Inferior parietal cortex (tissue), 1 donor: ENCODE data around the gene DRC1.
"Not testable (repeated sequence)": the region's sequence is repeated elsewhere in the genome, so short reads cannot be mapped to it uniquely, and the experiment has no call there.

Source experiments
- DNase-seq: peaks from one replicate; pipeline ENCODE4 v3.0.0-alpha.2; 2016; ENCODE audit errors: extremely low spot score

DRC1 gene

DNA sequence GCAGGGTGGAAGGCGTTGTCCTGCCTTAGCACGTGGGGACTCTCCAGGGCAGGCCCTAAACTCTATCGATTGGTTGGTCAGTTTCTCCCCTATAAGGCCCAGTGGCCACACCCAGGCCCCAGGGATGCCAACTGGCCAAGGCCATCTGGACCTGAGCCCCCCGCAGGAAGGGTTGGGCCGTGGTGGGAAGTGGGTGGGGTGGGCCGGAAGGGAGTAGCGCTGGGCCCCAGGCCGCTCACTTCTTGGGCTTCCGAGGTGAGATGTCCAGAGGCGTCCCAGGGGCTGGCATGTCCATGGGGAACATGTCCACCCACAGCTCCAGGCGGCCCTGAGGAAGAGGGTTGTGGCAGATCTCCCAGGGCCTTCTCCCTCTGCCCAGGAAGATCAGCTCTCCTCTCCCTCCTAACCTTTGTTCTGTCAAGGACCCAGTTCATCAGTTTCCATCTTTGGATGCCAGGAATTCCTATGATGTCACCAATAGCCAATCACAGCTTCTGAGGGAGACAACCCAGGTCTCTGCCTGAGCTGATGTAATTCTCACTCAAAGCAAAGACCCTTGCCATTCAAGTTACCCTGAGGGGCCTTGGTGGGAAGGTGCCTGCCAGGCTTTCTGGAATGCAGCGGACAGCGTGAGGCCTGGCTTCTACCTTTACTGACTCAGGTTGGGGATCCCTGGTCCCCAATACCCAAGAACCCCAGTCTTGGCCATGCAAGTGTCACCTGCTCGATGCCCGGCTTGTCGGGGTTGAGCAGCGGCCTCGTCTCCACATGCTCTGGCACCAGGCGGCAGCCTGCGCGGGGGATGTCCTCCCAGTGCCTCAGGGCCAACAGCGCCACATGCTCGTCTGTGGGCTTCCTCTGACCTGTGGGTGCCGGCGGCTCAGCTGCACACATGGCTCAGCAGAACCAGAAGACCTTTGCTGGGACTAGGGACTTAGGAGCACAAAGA is 61.8 kb downstream of the DRC1 start:
- DNase-seq: no peak

DNA sequence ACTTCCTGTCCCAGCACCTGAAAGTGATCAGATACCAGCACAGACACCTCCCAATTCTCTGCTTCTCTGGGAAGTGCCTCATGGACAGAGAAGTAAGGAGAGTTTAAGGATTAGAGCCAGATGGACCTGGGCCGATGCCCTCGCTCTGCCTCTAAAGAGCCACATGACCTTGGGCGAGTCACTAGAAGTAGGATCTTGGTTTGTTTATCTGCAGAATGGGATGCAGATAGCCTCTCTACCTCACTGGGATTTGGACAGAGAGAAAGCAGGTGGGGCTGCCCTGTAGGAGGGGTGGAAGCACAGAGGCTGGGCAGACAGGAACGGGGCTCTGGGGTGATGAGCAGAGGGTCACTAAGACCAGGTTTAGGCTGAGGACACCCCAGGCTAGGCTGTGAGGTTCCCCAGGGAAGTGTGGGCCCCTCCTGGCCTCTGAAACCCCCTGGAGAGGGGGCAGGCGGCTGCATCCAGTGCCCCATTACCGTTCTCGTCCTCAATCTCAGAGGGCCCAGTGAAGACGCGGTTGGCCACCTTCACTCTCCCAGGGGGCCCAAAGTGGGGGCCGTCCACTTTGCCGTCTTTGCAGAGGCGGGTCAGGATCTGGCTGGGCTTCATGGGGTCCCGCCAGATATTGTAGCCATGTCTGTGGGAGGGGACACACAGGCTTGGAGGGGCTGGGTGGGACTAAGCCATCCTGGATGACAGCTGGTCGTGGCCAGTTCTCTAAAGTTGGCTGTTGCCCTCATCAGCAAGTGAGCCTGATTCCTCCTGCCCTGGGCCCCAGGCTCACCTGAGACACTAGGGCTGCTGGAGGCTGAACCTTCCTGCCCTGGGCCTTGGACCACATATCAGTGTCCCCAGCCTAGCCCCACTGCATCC is 62.9 kb downstream of the DRC1 start:
- no peak for DNase-seq

DNA sequence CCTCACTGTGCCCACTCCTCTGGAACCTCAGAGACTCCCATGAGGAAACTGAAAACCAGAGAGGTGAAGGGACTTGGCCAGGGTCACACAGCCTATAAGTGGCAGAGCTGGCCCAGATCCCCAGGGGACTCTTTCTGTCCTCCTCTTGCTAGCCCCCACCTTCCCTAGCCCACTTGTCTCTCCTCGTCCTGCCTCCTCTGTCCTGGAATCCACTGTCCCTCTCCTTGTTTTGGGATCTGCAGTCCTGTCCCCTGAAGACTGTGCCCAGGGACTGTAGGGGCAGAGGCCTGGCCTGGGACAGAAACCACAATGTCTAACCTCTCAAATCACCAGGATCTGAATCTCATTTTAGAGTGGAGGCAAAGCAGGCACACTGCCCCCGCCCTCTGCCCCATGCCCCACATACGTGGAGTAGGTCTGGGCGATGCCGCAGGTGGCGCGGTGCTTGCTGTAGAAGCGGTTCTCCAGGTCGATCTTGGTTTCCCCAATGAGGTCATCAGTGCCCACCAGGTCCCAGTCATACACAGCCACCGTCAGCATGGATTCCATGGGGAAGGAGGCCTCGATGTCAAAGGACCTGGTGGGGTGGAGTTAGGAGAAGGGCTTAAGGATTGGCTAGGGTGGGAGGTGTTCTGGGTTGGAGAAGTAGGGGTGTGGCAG is 63.7 kb downstream of the DRC1 start:
- no peak for DNase-seq

DNA sequence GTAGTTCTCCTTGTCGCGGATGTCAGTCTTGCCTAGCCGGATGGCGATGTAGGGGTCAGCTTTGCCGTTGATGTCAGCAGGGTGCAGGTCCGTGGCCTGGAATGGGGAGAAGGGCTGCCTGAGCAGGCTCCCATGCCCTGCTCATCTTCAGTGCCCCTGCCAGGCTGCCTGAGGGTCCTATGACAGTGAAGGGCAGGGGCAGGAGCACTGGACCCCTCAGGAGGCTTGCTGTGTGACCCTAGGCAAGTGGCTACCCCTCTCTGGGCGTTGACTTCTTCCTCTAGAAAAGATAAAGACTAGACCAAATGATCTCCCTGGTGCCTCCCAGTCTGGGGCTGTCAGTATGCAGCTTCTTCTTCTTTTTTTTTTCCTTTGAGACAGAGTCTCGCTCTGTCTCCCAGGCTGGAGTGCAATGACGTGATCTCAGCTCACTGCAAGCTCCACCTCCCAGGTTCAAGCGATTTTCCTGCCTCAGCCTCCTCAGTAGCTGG is 64.3 kb downstream of the DRC1 start:
- DNase-seq: no peak

DNA sequence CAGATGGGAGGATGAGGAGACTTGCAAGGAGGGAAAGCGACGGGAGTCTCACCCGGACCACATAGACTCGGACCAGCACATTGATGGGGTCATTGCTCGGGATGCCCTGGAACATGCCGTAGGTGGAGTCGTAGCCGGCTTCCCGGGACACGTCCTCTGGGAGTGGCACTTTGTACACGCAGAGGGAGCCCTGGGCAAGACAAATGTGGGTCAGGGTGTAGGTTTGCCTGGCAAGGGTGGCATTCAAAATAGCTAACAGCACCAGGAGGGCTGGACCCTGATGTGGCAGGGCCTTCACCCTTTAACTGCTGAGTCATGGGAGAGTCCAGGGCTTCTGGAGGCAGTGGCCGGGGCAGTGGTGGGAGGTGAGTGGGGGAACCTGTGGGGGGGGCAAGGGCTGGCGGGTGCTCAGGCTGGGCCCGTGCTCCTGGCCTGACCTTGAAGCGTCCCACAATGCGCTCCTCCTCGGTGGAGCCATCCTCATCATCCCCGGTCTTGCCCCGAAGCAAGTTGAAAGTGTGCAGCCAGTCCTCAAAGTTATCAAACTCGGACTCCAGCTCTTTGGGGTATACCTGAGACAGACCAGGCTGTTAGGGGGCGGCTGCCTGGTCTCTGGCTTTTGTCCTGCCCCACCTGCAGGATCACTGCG is 65.1 kb downstream of the DRC1 start:
- DNase-seq: no peak

DNA sequence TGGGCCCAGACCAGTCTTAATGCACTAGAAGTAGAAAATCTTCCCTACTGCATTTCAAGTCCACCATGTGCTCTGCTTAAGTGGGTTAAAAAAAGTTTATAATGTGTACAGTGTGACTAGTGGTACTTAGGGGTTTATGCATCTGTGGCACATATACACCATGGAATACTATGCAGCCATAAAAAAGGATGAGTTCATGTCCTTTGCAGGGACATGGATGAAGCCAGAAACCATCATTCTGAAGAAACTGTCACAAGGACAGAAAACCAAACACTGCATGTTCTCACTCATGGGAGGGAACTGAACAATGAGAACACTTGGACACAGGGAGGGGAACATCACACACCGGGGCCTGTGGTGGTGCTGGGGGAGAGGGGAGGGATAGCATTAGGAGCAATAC is 66.8 kb downstream of the DRC1 start:
- DNase-seq: not testable (repeated sequence)

DNA sequence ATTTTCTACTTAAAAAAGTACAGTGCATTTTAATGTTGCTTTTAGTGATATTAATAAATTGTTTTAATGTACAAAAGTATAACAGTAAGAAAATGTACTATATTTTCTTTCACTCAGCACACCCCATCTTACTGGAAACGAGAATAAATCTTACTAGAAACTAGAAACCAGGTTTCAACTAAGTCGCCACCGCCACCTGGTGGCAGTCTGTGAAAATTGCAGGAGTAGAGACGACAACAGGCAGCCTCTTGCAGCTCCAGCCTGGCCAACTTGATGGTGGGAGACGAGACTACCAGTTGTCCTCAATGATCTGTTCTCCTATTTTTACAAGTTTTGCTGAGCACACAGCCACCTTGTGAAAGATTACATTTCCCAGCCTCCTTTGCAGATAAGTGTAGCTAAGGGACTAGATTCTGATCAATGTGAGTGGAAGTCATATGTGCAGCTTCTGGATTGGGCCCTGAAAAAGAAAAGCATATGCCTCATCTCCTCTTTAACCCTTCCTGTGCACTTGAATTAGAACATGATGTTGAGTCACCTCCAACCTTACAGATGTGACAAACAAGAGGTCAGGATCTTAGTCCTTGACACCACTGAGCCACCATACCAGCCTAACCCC is 67.5 kb downstream of the DRC1 start:
- DNase-seq: no peak

DNA sequence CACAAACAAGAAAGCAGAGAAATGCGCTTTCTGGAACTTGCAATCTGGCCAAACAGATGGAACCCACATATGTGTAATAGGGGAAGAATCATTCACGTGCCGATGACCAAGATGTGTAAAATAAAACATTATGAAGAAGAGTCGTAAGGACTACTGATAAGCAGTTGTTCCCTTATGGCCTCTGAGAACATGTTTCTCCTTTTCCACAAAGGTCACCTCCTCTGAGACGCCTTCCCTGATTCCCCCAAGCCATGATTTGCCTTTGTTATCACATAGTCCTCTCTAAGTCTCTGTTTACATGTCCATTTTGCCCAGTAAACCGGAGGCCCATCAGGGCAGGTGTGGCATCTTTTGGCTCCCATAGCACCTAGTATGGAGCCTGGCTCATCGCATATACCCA is 68.2 kb downstream of the DRC1 start:
- DNase-seq: no peak

DNA sequence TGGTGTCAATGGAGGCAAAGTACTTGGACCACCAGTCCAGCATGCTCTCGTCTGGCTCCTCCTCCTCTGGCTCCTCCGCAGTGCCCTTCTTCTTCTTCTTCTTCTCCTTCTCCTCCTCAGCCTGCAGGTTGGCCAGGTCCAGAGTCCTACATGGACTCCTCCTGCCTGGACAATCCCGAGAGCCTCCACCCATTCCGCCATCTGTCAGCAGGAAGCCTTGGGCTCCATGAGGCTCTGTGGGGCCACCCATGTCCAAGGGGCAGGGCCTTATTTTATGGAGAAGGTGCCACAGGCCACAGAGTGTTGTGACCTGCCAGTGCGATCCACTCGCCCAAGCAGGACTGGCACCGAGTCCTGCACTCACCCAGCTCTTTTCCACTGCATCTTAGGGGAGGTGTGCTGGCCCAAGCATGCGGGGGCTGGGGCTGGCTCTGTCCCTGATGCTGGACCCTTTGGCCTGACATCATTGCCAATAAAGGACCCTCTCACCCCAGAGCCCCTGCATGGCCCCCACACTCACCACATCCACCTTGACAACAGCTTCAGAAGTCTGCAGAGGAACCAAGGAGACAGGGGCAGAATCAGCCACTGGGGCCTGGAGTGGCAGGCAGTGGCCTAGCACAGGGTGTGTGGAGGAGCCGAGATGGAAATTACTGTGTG is 69.0 kb downstream of the DRC1 start:
- DNase-seq: no peak

DNA sequence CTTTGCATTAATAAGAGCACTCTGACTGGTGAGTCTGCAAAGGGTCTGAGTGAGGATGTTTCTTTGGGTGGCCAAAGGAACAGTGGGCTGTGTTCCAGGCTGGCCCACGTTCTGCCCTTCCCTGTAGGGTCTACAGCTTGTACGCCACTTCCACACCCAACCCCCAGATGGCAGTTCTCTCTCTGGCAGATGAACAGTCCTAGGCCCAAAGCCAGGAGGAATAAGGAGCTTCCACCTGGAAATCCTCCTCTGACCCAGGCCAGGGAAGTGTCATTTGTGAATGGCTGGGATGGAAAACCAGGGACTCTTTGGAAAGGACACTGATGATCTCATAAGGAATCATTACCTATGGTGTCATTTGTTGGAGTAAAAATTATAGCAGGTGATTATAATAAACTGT is 69.6 kb downstream of the DRC1 start:
- DNase-seq: no peak

DNA sequence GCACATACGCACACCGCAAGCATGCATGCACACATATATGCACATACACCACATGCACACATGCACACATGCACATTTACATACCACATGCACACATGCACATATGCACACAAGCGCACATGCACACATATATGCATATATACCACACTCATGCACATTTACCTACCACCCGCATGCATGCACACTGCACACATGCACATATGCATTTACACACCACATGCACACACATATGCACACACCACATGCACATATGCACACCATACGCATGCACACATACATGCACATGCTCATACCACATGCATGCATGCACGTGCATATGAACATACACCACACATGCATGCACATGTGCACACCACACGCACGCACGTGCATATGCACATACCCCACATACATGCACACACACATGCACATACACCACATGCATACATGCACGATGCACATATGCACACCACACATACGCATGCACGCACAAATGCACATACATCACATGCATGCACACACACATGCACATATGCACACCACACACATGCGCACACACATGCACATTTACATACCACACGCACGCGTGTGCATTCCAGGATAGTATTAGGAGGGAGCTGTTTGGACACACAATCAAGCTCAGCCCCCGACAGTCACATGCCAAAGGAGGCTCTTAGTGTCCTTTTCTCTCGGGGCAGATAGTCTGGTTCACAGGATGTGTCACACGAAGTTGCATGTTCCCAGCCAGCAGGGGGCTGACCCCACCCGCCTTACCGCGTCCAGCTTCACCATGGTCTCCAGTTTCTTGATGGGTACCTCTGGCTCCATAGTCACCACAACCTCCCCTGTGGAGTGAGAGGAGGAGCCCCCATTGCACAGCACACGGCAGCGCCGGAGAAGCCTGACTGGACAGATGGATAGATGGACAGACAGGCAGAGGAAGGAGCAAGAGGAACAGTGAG is 70.3 kb downstream of the DRC1 start:
- DNase-seq: no peak

DNA sequence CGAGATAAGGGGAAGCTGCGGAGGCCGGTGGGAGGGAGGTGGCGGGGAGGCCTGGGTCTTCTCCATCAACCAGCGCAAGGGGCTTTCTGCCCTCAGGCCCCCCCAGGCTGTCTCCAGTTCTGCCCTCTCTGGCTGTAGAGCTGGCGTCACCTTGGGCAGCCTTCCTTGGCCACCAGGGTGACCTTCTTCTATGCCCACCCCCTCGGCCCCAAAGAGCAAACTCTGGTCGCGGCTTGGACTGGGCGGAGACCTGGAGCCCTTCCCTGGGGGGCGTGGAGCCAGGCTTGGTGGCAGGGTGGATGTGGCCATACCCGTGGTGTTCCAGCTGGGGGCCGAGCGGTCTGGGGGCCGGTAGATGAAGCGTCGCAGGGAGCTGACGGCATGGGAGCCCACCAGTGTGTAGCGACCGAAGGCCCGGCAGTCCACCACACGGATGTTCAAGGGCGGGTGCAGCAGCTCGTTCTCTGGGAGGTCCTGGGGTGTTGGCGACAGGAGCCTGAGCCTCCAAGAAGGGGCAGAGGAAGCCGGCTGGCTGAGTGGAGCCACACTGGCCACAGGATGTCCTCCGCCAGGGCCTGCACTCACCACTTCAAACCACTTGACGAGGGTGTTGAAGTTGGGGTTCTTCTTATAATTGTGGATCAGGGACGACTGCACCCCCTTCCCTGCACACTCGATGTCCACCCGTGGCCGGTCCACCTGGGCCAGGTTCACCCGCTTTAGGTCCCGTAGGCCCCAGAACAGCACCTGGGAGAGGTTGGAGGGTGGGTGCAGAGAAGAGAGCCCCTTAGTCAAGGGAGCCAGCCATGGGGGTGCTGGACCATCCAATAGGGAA is 71.3 kb downstream of the DRC1 start:
- DNase-seq: no peak

DNA sequence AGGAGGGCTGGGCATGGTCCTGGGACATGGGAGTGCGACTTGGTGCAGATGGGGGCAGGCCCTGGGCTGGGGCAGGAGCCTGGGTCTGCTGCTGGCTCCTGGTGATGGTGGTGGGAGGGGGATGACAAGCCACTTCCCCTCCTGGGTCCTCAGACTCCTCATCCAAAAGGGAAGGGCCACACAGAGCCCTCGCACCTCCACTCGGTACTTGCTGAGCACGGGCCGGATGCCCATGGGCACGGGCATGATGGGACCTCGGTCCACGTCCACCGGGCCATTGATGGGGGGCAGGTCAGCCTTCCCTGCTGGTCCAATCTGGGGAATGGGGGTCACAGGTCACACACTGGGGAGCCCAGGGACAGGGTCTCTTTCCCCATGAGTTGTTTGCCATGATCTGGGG is 72.1 kb downstream of the DRC1 start:
- no peak for DNase-seq

DNA sequence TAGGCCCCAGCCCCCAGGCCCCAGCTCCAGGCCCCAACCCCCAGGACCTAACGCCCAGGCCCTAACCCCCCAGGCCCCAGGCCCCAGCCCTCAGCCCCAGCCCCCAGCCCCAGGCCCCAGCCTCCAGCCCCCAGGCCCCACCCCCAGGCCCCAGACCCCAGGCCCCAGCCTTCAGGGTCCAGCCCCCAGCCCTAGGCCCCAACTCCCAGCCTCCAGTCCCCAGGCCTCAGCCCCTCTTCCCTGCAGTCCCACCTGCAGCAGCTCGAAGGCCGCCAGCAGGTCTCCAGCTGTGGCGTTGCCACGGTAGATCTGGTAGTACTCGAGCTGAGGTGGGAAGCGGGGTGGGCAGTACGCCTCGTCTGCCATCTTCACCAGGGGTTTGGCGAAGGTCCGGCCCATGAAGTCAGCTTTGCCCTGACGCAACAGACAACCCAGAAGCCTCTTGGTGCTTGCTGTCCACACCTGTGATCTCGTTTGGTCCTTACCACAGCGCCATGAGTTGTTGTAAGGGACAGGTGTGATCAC is 72.6 kb downstream of the DRC1 start:
- DNase-seq: no peak

DNA sequence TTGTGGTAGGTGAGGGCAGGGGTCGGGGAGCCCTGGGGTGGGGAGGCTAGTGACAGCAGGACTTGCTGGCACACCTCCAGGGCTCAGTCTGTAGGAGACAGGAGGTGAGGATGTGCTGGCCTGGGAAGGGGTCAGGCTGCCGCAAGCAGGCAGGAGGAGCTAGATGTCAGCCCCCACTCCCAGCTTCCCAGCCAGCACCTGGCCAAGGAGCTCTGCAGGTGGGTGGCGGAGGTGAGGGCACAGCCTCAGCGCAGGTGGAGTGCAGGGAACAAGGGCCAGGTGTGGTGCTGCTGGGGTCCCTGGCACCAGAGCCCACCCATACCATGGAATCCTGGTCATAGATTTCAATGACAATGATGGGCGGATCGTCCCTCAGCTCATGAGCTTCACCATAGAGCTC is 73.3 kb downstream of the DRC1 start:
- no peak for DNase-seq

DNA sequence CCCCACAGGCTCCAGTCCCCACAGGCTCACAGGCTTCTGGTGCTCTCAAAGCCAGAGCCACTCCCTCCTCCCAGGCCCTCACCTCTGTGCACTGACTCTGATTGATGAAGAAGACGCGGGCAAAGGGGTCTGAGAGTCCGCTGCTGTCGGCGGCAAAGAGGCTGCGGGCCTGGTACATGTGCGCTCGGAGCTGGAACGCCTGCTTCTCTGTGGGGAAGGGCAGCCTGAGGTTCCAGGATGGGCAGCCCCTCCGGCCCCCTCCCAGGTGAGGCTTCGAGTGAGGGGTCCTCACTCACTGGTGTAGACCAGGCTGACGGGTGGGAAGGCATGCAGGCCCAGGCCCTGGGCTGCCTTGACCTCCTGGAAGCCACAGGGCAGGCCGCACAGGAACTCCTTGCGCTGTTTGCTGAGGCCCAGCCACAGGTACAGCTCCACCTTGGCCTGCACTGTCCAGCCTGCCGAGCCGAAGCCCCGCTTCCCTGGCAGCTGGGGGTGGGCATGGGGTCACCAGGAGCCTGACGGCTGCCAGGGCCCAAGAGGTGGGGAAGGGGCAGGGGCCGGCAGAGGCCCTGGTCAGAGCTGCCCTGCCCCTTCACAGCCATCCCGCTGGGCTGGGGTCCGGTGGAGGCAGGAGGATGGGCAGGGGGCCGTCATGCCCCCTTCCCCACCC is 74.2 kb downstream of the DRC1 start:
- DNase-seq: no peak

DNA sequence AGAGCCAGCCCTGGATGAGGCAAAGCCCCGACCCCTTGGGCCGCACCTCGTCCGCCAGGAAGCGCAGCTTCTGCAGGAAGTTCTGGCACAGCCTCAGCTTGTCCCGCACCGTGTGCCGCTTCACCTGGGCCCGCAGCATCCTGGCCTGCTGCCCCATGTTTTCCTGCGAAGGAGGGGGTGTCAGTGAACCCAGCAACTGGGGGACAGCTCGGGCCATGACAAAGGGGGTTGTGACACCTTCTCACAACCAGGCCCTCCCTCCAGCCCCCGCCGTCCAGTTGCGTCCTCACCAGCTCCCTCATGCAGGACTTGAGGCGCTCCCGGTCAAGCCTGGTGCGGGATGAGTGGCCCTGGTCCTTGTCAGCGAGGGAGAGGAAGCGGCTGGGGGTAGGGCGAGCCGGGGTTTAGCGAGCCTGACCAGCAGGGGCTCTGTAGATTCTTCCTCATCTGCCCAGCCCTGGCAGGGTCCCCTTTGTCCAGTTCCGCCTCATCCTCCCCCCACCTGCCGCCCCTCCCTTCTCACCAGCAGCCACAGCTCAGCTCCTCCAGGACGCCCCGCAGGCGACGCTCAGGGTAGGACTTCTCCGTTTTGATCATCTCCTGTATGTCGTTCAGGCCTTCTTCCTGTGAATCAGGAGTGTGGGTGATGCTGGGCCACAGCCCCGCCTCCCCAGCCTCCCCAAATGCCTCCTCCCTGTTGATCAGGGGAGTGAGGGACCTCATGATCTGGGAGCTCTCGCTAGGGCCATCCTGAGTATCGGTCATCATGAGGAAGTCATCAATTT is 75.6 kb downstream of the DRC1 start:
- DNase-seq: no peak
